SH-SY5Y (cell line): ENCODE results near the gene MAN1B1.

Source experiments
- GATA2 ChIP-seq: IDR thresholded peaks from 2 replicates; pipeline ENCODE4 v1.6.1; 2011; ENCODE audit warnings: mild to moderate bottlenecking, low read depth, low read length
- GATA3 ChIP-seq: IDR thresholded peaks from 2 replicates; pipeline ENCODE4 v1.6.1; 2011; ENCODE audit warnings: low read depth, mild to moderate bottlenecking, low read length, moderate library complexity

GRCh38 chr9:137128862-137129455 is 42.2 kb downstream of the MAN1B1 start:
- TF ChIP-seq GATA3 (no peak), GATA2 (no peak)
